Mesendoderm (in vitro differentiated cells): ENCODE measurements around the gene C10orf90.

Experiments
- DNase-seq: peaks from one replicate; pipeline ENCODE4 v3.0.0; 2013
- H2AK5ac ChIP-seq: 2 replicates; pipeline ENCODE4 v1.6.1; 2013; ENCODE audit warnings: low read length, inconsistent platforms
- H2BK120ac ChIP-seq: 2 replicates; pipeline ENCODE4 v1.6.1; 2013; ENCODE audit warnings: low read depth, mild to moderate bottlenecking, low read length, moderate library complexity, mixed read lengths
- H2BK15ac ChIP-seq: replicated peaks from 2 replicates; pipeline ENCODE4 v1.6.1; 2013; ENCODE audit warnings: low read depth, mild to moderate bottlenecking, moderate library complexity
- H2BK5ac ChIP-seq: 2 replicates; pipeline ENCODE4 v1.6.1; 2013; ENCODE audit warnings: low read length, inconsistent platforms
- H3K18ac ChIP-seq: 2 replicates; pipeline ENCODE4 v1.6.1; 2013; ENCODE audit warnings: mild to moderate bottlenecking, low read length, mixed read lengths
- H3K23ac ChIP-seq: one replicate; pipeline ENCODE4 v1.6.1; 2013; ENCODE audit warnings: low read length
- H3K27ac ChIP-seq: 2 replicates; pipeline ENCODE4 v1.5.1; 2013; ENCODE audit warnings: low read depth, mild to moderate bottlenecking, inconsistent platforms, low read length, moderate library complexity
- H3K27me3 ChIP-seq: 2 replicates; pipeline ENCODE4 v1.6.1; 2013; ENCODE audit warnings: low read length, control low read depth, mild to moderate bottlenecking, inconsistent platforms; ENCODE audit not compliant: insufficient read depth, poor library complexity
- H3K36me3 ChIP-seq: 2 replicates; pipeline ENCODE4 v1.6.1; 2013; ENCODE audit warnings: low read length, inconsistent platforms; ENCODE audit not compliant: control insufficient read depth, insufficient read depth
- H3K4ac ChIP-seq: one replicate; pipeline ENCODE4 v1.6.1; 2013; ENCODE audit warnings: low read depth, mild to moderate bottlenecking, low read length, moderate library complexity
- H3K4me1 ChIP-seq: 2 replicates; pipeline ENCODE4 v1.6.1; 2013; ENCODE audit warnings: low read depth, low read length, inconsistent platforms; ENCODE audit not compliant: control insufficient read depth
- H3K4me2 ChIP-seq: 2 replicates; pipeline ENCODE4 v1.6.1; 2013; ENCODE audit warnings: low read length
- H3K4me3 ChIP-seq: 2 replicates; pipeline ENCODE4 v1.5.1; 2013; ENCODE audit warnings: mild to moderate bottlenecking, low read length
- H3K56ac ChIP-seq: one replicate; pipeline ENCODE4 v1.6.1; 2013; ENCODE audit warnings: low read length
- H3K79me1 ChIP-seq: 2 replicates; pipeline ENCODE4 v1.6.1; 2013; ENCODE audit warnings: low read length, inconsistent platforms
- H3K79me2 ChIP-seq: 2 replicates; pipeline ENCODE4 v1.6.1; 2013; ENCODE audit warnings: mild to moderate bottlenecking, low read length; ENCODE audit not compliant: control insufficient read depth, insufficient read depth
- H3K9ac ChIP-seq: 2 replicates; pipeline ENCODE4 v1.6.1; 2013; ENCODE audit warnings: low read length, inconsistent platforms
- H4K5ac ChIP-seq: one replicate; pipeline ENCODE4 v1.6.1; 2013; ENCODE audit warnings: low read length
- H4K8ac ChIP-seq: one replicate; pipeline ENCODE4 v1.6.1; 2013; ENCODE audit warnings: low read depth, mild to moderate bottlenecking, control low read depth, low read length, moderate library complexity
- WGBS: extraction: QIAGEN DNeasy Blood & Tissue Kit; methylation state at CpG from one replicate; pipeline ENCODE4 v1.1.7; 2013; ENCODE audit warnings: low lambda C conversion rate, missing lambda C conversion rate; ENCODE audit not compliant: insufficient coverage; ENCODE audit errors: extremely low coverage; 5-methylcytosine and 5-hydroxymethylcytosine counted together

Gene C10orf90

GRCh38 chr10:126469692-126470091, 200.8 kb downstream of the C10orf90 start:
- Histone ChIP-seq H3K4me3 (no peak overlapping the region), H4K8ac (no peak overlapping the region), H3K18ac (no peak overlapping the region), H3K27me3 (no peaks in the 10 kb centered on the region), H3K79me2 (no peaks in the 10 kb centered on the region), H3K4me1 (no peaks in the 10 kb centered on the region), H2AK5ac (no peak overlapping the region), H3K23ac (no peak overlapping the region), H2BK5ac (no peak overlapping the region), H3K4ac (no peak overlapping the region), H2BK15ac (no peak overlapping the region), H3K36me3 (no peaks in the 10 kb centered on the region), H3K79me1 (no peaks in the 10 kb centered on the region), H4K5ac (no peak overlapping the region), H3K56ac (no peak overlapping the region), H3K27ac (no peak overlapping the region), H3K4me2 (no peak overlapping the region), H2BK120ac (no peak overlapping the region), H3K9ac (no peak overlapping the region)
- no CpG with 5 or more reads among the region's 5 CpGs for WGBS
- DNase-seq = no peak

- H3K23ac ChIP-seq = no peak overlapping the region
- no peak for DNase-seq
- no peak overlapping the region for H4K5ac ChIP-seq
- H4K8ac ChIP-seq = no peak overlapping the region
- H2AK5ac ChIP-seq = no peak overlapping the region
- no peak overlapping the region for H3K9ac ChIP-seq
- H3K79me2 ChIP-seq = no peaks in the 10 kb centered on the region
- no peak overlapping the region for H2BK15ac ChIP-seq
- H3K27ac ChIP-seq = no peak overlapping the region
- H3K4me3 ChIP-seq = no peak overlapping the region
- H3K27me3 ChIP-seq = no peaks in the 10 kb centered on the region
- H3K4me2 ChIP-seq = no peak overlapping the region
- no peak overlapping the region for H3K56ac ChIP-seq
- no peaks in the 10 kb centered on the region for H3K36me3 ChIP-seq
- no CpG with 5 or more reads among the region's 5 CpGs for WGBS
- H2BK120ac ChIP-seq = no peak overlapping the region
- no peak overlapping the region for H3K18ac ChIP-seq
- H3K4me1 ChIP-seq = no peaks in the 10 kb centered on the region
- H2BK5ac ChIP-seq = no peak overlapping the region
- no peaks in the 10 kb centered on the region for H3K79me1 ChIP-seq
- no peak overlapping the region for H3K4ac ChIP-seq
These were observed 201.4 kb downstream of the C10orf90 start for GRCh38 chr10:126468876-126469643.

GRCh38 chr10:126468467-126468866, 202.0 kb downstream of the C10orf90 start:
- no peak overlapping the region for H4K5ac ChIP-seq
- no peak overlapping the region for H3K23ac ChIP-seq
- H2BK15ac ChIP-seq = no peak overlapping the region
- no CpG with 5 or more reads among the region's 4 CpGs for WGBS
- no peaks in the 10 kb centered on the region for H3K27me3 ChIP-seq
- H3K9ac ChIP-seq = no peak overlapping the region
- no peak overlapping the region for H2AK5ac ChIP-seq
- H2BK120ac ChIP-seq = no peak overlapping the region
- no peak for DNase-seq
- no peak overlapping the region for H3K4me3 ChIP-seq
- H3K36me3 ChIP-seq = no peaks in the 10 kb centered on the region
- H2BK5ac ChIP-seq = no peak overlapping the region
- no peaks in the 10 kb centered on the region for H3K79me1 ChIP-seq
- no peak overlapping the region for H3K56ac ChIP-seq
- H3K4ac ChIP-seq = no peak overlapping the region
- H3K18ac ChIP-seq = no peak overlapping the region
- no peak overlapping the region for H3K4me2 ChIP-seq
- H3K79me2 ChIP-seq = no peaks in the 10 kb centered on the region
- no peak overlapping the region for H3K27ac ChIP-seq
- H3K4me1 ChIP-seq = no peaks in the 10 kb centered on the region
- no peak overlapping the region for H4K8ac ChIP-seq

GRCh38 chr10:126465771-126466170, 204.7 kb downstream of the C10orf90 start:
- H2BK15ac ChIP-seq = no peak overlapping the region
- H2BK5ac ChIP-seq = no peak overlapping the region
- no peak for DNase-seq
- H3K4me2 ChIP-seq = no peak overlapping the region
- no peak overlapping the region for H4K5ac ChIP-seq
- H3K27ac ChIP-seq = no peak overlapping the region
- no peak overlapping the region for H3K18ac ChIP-seq
- H3K9ac ChIP-seq = no peak overlapping the region
- H3K79me2 ChIP-seq = no peaks in the 10 kb centered on the region
- H3K4me1 ChIP-seq = no peaks in the 10 kb centered on the region
- no peak overlapping the region for H3K4ac ChIP-seq
- H3K27me3 ChIP-seq = no peaks in the 10 kb centered on the region
- WGBS = no CpG with 5 or more reads among the region's 1 CpG
- H2BK120ac ChIP-seq = no peak overlapping the region
- H3K23ac ChIP-seq = no peak overlapping the region
- H3K56ac ChIP-seq = no peak overlapping the region
- H3K4me3 ChIP-seq = no peak overlapping the region
- no peak overlapping the region for H2AK5ac ChIP-seq
- H4K8ac ChIP-seq = no peak overlapping the region
- no peaks in the 10 kb centered on the region for H3K79me1 ChIP-seq
- no peaks in the 10 kb centered on the region for H3K36me3 ChIP-seq

DNA sequence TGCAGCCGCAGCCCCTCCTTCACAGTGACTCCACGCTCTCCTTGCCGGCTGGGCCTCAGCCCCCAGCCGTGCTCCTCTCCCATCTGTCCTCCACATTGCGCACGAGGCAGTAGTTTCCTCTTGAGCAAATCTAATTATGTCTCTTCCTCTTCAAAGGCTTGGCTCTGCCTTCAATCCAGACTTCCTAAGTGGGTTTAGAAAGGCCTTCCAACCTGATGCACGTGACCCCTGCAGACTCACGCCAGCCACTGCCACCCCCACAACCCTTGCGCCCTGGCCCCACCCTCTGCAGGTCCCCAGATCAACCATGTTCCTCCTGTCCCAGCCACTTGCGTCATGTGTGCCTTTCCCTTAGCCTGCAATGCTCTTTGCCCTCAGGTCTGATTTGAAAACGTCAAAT, 207.2 kb downstream of the C10orf90 start:
- H3K27me3 ChIP-seq = no peaks in the 10 kb centered on the region
- H2BK15ac ChIP-seq = no peak overlapping the region
- H3K4me3 ChIP-seq = no peak overlapping the region
- no peak overlapping the region for H3K18ac ChIP-seq
- H3K79me1 ChIP-seq = no peaks in the 10 kb centered on the region
- no peaks in the 10 kb centered on the region for H3K4me1 ChIP-seq
- H3K79me2 ChIP-seq = no peaks in the 10 kb centered on the region
- no CpG with 5 or more reads among the region's 11 CpGs for WGBS
- no peak overlapping the region for H3K4ac ChIP-seq
- H3K4me2 ChIP-seq = no peak overlapping the region
- no peak overlapping the region for H4K8ac ChIP-seq
- H2BK5ac ChIP-seq = no peak overlapping the region
- H2AK5ac ChIP-seq = no peak overlapping the region
- no peak overlapping the region for H3K56ac ChIP-seq
- H4K5ac ChIP-seq = no peak overlapping the region
- no peaks in the 10 kb centered on the region for H3K36me3 ChIP-seq
- DNase-seq = no peak
- H2BK120ac ChIP-seq = no peak overlapping the region
- no peak overlapping the region for H3K27ac ChIP-seq
- no peak overlapping the region for H3K23ac ChIP-seq
- H3K9ac ChIP-seq = no peak overlapping the region
